NCI-H748 treated with DMSO at 0.1 percent for 48 hours (cell line): Measurements from ENCODE around the gene TCF15.
"Not testable (repeated sequence)": the region's sequence is repeated elsewhere in the genome, so short reads cannot be mapped to it uniquely, and the experiment has no call there.

ENCODE experiments used
- DNase-seq: peaks from one replicate; lab custom pipeline; 2025; lab: John Stamatoyannopoulos, UW

Gene TCF15

GRCh38 chr20:642013-642397, 31.9 kb upstream of the TCF15 start:
- not testable (repeated sequence) for DNase-seq

- DNase-seq, result peak; percentile 31
Observed at GRCh38 chr20:641516-641875, 31.4 kb upstream of the TCF15 start.

GRCh38 chr20:640674-641515, 30.8 kb upstream of the TCF15 start:
- no peak for DNase-seq

GRCh38 chr20:638579-638978, 28.5 kb upstream of the TCF15 start:
- DNase-seq, result no peak

GRCh38 chr20:637559-637958, 27.4 kb upstream of the TCF15 start:
- no peak for DNase-seq

- no peak for DNase-seq
Observed at GRCh38 chr20:635893-636338, 25.8 kb upstream of the TCF15 start.

GRCh38 chr20:635028-635892, 25.2 kb upstream of the TCF15 start:
- DNase-seq, result no peak

GRCh38 chr20:634148-634925, 24.2 kb upstream of the TCF15 start:
- DNase-seq, result no peak

- DNase-seq, result no peak
Observed at GRCh38 chr20:631101-631500, 21.0 kb upstream of the TCF15 start.

- DNase-seq, result no peak
Observed at GRCh38 chr20:626579-626978, 16.5 kb upstream of the TCF15 start.

- DNase-seq, result no peak
Observed at GRCh38 chr20:625360-625932, 15.3 kb upstream of the TCF15 start.

- no peak for DNase-seq
Observed at GRCh38 chr20:623704-624103, 13.6 kb upstream of the TCF15 start.

- DNase-seq, result no peak
Observed at GRCh38 chr20:623021-623420, 12.9 kb upstream of the TCF15 start.

- DNase-seq, result no peak
Observed at GRCh38 chr20:622161-622560, 12.1 kb upstream of the TCF15 start.

GRCh38 chr20:621125-621756, 11.1 kb upstream of the TCF15 start:
- no peak for DNase-seq

- no peak for DNase-seq
Observed at GRCh38 chr20:620246-620645, 10.1 kb upstream of the TCF15 start.

GRCh38 chr20:618980-619379, 8.9 kb upstream of the TCF15 start:
- no peak for DNase-seq

- DNase-seq, result no peak
Observed at GRCh38 chr20:617934-618690, 8.0 kb upstream of the TCF15 start.

- DNase-seq, result no peak
Observed at GRCh38 chr20:615514-615913, 5.4 kb upstream of the TCF15 start.

GRCh38 chr20:611843-612185, 1.7 kb upstream of the TCF15 start:
- no peak for DNase-seq
